ENCODE results near the gene RUNX1. TPM values are rescaled to one million over a fixed set of nuclear protein-coding genes. Genes with fewer than 3 reads are reported as not detected.
"Not testable (repeated sequence)": the region's sequence is repeated elsewhere in the genome, so short reads cannot be mapped to it uniquely, and the experiment has no call there.

RUNX1 gene
- total RNA-seq, 2 donors from 2014 or later = 21.3 to 23.0 TPM

DNA sequence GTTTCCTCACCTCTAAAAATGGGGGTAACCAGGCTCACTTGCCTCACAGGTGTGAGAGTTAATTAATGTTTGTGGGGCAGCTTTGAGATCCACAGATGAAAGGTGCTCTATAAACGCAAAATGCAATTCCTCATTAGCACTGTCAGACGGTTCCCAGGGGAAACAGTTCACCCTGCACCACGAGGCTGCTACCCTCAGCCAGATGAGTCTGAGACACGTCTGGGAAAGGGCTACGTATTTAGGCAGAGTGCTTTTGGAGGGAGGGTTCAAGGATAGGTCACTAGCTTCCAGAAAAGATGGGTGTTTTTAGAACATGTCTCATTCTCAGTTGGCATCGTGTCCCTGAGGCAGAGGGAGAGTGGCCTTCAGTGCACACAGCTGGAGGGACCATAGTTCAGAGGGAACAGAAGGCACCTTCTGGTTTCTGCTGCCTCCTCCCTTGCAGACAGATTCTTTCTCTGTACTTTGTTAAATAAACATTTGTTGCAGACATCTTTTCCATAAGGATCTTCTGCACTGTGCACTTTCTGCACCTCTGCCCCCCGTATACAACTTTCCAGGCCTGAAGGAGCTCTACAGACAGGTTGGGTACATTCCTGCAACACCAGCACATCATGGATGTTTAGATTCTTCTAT lies 240.4 kb downstream of the RUNX1 start:
- Histone ChIP-seq H3K4me1 (no peaks in the 10 kb centered on the region), H3K27me3 (no peaks in the 10 kb centered on the region), H3K36me3 (no peaks in the 10 kb centered on the region), H3K4me3 (no peak overlapping the region), H3K9ac (ENCODE audit: low read depth in 2 of 2, low read length in 2 of 2) (no peak overlapping the region), H3K9me3 (no peaks in the 10 kb centered on the region), H3K27ac (no peak overlapping the region)
- TF ChIP-seq, protein P1, sequence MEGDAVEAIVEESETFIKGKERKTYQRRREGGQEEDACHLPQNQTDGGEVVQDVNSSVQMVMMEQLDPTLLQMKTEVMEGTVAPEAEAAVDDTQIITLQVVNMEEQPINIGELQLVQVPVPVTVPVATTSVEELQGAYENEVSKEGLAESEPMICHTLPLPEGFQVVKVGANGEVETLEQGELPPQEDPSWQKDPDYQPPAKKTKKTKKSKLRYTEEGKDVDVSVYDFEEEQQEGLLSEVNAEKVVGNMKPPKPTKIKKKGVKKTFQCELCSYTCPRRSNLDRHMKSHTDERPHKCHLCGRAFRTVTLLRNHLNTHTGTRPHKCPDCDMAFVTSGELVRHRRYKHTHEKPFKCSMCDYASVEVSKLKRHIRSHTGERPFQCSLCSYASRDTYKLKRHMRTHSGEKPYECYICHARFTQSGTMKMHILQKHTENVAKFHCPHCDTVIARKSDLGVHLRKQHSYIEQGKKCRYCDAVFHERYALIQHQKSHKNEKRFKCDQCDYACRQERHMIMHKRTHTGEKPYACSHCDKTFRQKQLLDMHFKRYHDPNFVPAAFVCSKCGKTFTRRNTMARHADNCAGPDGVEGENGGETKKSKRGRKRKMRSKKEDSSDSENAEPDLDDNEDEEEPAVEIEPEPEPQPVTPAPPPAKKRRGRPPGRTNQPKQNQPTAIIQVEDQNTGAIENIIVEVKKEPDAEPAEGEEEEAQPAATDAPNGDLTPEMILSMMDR (IDR thresholded peaks at IDR 0.05) = no peak
- DNase-seq = no peak
- intact Hi-C loops (cut with DNase I) = no loop called here

DNA sequence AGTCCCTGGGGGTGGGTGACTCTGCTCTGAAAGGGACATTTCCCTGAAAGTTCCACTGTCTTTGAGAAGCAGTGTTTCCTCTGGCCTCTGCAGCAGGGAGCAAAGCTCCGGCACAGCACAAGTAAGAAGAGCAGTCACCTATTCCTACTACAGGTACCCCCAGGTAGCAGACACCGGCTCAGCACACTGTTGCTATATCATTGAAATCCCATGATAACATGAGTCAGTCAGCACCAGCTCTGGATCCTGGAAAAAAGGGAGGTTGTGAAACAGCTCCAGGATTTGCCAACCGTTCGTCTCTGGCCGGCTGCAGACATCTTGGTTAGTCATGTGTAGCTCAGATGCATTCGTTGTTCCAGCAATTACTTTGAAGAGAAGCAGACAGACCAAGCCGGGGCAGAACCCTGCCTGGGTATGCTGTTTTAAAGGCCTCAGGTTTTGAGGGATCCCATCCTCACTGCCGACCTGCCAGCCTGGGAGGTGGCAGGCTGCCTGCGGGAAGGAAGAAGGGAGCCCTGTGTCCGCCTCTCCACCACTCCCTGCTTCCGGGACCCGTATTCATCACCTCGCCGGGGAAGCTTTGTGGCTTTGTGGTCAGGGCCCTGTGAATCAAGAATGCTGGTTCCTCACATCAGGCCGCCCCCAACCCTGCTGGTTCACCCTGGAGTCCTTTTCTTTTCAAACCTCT lies 241.1 kb downstream of the RUNX1 start:
- TF ChIP-seq, protein P1 (IDR thresholded peaks at IDR 0.05) = no peak
- H3K9me3 ChIP-seq = no peaks in the 10 kb centered on the region
- no peaks in the 10 kb centered on the region for H3K27me3 ChIP-seq
- intact Hi-C loops (cut with DNase I) = no loop called here
- H3K9ac ChIP-seq (ENCODE audit: low read depth in 2 of 2, low read length in 2 of 2) = no peak overlapping the region
- peak overlapping the region; percentile 2 for H3K27ac ChIP-seq
- no peaks in the 10 kb centered on the region for H3K36me3 ChIP-seq
- no peak for DNase-seq
- no peak overlapping the region for H3K4me3 ChIP-seq
- no peaks in the 10 kb centered on the region for H3K4me1 ChIP-seq

DNA sequence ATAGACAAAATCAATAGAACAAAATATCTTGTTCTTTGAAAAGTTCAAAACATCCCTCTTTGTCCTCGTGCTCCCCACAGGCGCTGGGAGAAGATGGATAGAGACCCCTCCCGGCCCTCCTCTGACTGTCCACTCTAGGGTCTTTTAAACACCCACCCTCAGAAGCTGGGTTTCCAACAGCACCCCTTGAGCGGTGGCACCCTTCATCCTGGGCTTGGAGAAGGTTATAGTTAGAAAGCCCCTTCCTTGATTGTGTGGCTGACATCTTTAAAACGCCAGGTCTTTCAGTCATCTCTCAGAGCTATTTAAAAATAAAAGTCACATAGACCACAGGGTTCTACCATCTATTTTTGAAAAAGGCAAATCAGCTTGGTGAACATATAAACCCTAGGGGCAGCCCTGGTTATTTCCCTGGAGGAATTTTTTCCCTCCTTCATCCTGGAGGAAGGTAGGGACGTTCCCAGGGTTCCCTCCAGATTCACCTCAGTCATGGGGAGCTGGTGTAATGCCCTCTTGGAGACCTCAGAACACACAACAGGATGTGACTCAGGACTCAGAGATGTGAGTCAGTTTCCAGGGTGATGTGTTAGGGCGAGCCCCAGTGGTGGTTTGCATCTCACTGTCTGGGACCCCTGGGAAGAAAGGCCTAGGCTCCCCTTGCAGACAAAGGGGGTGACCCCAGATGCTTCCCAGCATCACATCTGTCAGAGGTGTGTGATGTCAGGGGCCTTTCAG lies 241.8 kb downstream of the RUNX1 start:
- Histone ChIP-seq H3K9me3 (no peaks in the 10 kb centered on the region), H3K9ac (ENCODE audit: low read depth in 2 of 2, low read length in 2 of 2) (no peak overlapping the region)

DNA sequence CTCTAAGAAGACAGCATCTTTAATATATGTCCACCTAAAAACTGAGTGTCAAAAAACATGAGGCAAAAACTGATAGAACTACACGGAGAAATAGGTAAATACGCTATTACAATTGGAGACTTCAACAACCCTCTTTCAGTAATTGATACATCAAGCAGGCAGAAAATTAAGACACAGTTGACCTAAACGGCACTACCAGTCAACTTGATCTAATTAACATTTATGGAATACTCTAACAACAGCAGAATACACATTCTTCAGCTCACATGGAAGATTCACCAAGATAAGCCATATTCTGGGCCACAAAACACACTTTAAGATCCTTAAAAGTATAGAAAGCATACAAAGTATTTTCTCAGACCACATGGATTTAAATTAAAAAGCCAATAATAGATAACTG lies 242.7 kb downstream of the RUNX1 start:
- no peak overlapping the region for H3K4me3 ChIP-seq
- H3K9me3 ChIP-seq = no peaks in the 10 kb centered on the region
- TF ChIP-seq, protein P1 (IDR thresholded peaks at IDR 0.05) = no peak
- H3K36me3 ChIP-seq = no peaks in the 10 kb centered on the region
- no peaks in the 10 kb centered on the region for H3K27me3 ChIP-seq
- intact Hi-C loops (cut with DNase I) = no loop called here
- no peak for DNase-seq
- H3K4me1 ChIP-seq = no peaks in the 10 kb centered on the region
- H3K27ac ChIP-seq = no peak overlapping the region
- no peak overlapping the region for H3K9ac ChIP-seq (ENCODE audit: low read depth in 2 of 2, low read length in 2 of 2)

More for the DNA sequence above, 241.8 kb downstream of the RUNX1 start:
- no peaks in the 10 kb centered on the region for H3K4me1 ChIP-seq
- DNase-seq = no peak
- TF ChIP-seq, protein P1 (IDR thresholded peaks at IDR 0.05) = no peak
- H3K27ac ChIP-seq = peak overlapping the region; percentile 2
- no peaks in the 10 kb centered on the region for H3K27me3 ChIP-seq
- H3K36me3 ChIP-seq = no peaks in the 10 kb centered on the region
- intact Hi-C loops (cut with DNase I) = no loop called here
- no peak overlapping the region for H3K4me3 ChIP-seq

DNA sequence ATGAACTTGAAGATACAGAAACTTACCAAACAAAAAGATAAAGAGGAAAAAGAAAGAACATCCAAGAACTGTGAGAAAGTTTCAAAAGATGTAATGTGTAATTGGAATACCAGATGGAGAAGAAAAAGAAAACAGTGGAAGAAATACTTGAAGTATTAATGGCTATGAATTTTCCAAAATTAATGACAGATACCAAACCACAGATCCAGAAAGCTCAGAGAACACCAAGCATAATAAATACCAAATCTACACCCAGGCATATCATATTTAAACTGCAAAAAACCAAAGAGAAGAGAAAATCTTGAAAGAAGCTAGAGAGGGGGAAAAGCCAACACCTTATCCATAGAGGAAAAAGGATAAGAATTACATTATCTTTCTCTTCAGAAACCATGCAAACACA lies 243.9 kb downstream of the RUNX1 start:
- Histone ChIP-seq H3K4me1 (no peaks in the 10 kb centered on the region), H3K36me3 (no peaks in the 10 kb centered on the region), H3K9me3 (no peaks in the 10 kb centered on the region), H3K9ac (ENCODE audit: low read depth in 2 of 2, low read length in 2 of 2) (no peak overlapping the region), H3K4me3 (no peak overlapping the region), H3K27ac (no peak overlapping the region), H3K27me3 (no peaks in the 10 kb centered on the region)
- intact Hi-C loops (cut with DNase I) = no loop called here
- DNase-seq = no peak
- TF ChIP-seq, protein P1 (IDR thresholded peaks at IDR 0.05) = no peak

DNA sequence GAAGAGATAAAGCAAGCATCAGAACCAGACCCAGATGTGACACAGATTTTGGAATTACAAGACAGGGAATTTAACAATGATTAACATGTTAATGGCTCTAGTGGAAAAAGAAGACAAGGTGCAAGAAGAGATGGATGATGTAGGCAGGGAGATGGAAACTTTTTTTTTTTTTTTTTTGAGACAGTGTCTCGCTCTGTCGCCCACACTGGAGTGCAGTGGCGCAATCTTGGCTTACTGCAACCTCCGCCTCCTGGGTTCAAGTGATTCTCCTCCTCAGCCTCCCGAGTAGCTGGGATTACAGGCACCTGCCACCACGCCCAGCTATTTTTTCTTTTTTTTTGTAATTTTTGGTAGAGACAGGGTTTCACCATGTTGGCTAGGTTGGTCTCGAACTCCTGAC lies 244.5 kb downstream of the RUNX1 start:
- H3K36me3 ChIP-seq; DNase-seq; H3K4me3 ChIP-seq; H3K27me3 ChIP-seq; H3K9me3 ChIP-seq; H3K4me1 ChIP-seq; H3K27ac ChIP-seq; H3K9ac ChIP-seq (ENCODE audit: low read depth in 2 of 2, low read length in 2 of 2); intact Hi-C loops (cut with DNase I): not testable (repeated sequence)
